HEK293 (cell line): Measurements from ENCODE around the gene PRXL2B.

Source experiments
- CTCF ChIA-PET: fragments of 350-600 bp; formaldehyde crosslinking; extraction: SDS; loops from one replicate; lab custom pipeline; 2021; ENCODE audit warnings: antibody characterized with exemption; lab: Yijun Ruan, JAX
- POLR2A ChIA-PET: fragments of 300-600 bp; formaldehyde crosslinking; extraction: SDS; loops from one replicate; lab custom pipeline; 2020; ENCODE audit warnings: antibody characterized with exemption, inconsistent platforms; lab: Yijun Ruan, JAX
- H3K27ac ChIP-seq: fragments of 200-500 bp; sonication (Bioruptor generic); 2 replicates; pipeline ENCODE4 v1.5.1; 2014; ENCODE audit warnings: low read depth, low read length, control low read depth, inconsistent platforms; ENCODE audit errors: extremely low read depth
- H3K36me3 ChIP-seq, 2 experiments: fragments of 200-500 bp in 1 of 2; sonication (Bioruptor generic) in 1 of 2; 1 replicate in 1 of 2; 2 replicates in 1 of 2; pipeline ENCODE4 v1.5.1; 2014 to 2017; ENCODE audit warnings: inconsistent platforms in 2 of 2, low read length in 2 of 2; ENCODE audit not compliant: control insufficient read depth in 2 of 2, insufficient read depth in 1 of 2
- H3K4me1 ChIP-seq: fragments of 200-500 bp; sonication (Bioruptor generic); 2 replicates; pipeline ENCODE4 v1.5.1; 2014; ENCODE audit warnings: mild to moderate bottlenecking, low read length, inconsistent platforms; ENCODE audit not compliant: control insufficient read depth, insufficient read depth
- H3K4me3 ChIP-seq: 2 replicates; pipeline ENCODE4 v1.5.1; 2011; ENCODE audit warnings: low read depth, mild to moderate bottlenecking, control low read depth, low read length, moderate library complexity
- H3K9me3 ChIP-seq: fragments of 200-500 bp; sonication (Bioruptor generic); 2 replicates; pipeline ENCODE4 v1.5.1; 2014; ENCODE audit warnings: low read depth, low read length, inconsistent platforms; ENCODE audit not compliant: control insufficient read depth, insufficient read depth
- KLF16 ChIP-seq: fragments of 450-650 bp; formaldehyde crosslinking; IDR thresholded peaks from 2 replicates; pipeline ENCODE4 v1.5.1; 2017; ENCODE audit warnings: missing biosample characterization, missing genetic modification characterization
- OSR2 ChIP-seq: fragments of 450-650 bp; formaldehyde crosslinking; IDR thresholded peaks from 2 replicates; pipeline ENCODE4 v1.5.1; 2016; ENCODE audit warnings: missing biosample characterization, missing genetic modification characterization
- RBAK ChIP-seq: fragments of 450-650 bp; formaldehyde crosslinking; IDR thresholded peaks from 2 replicates; pipeline ENCODE4 v1.5.1; 2016; ENCODE audit warnings: missing biosample characterization, missing genetic modification characterization
- SCRT2 ChIP-seq: fragments of 450-650 bp; formaldehyde crosslinking; IDR thresholded peaks from 2 replicates; pipeline ENCODE4 v1.5.1; 2016; ENCODE audit warnings: missing biosample characterization, missing genetic modification characterization
- SP3 ChIP-seq: fragments of 450-650 bp; formaldehyde crosslinking; IDR thresholded peaks from 2 replicates; pipeline ENCODE4 v1.5.1; 2016; ENCODE audit warnings: missing biosample characterization, missing genetic modification characterization
- TSHZ1 ChIP-seq: fragments of 450-650 bp; formaldehyde crosslinking; IDR thresholded peaks from 2 replicates; pipeline ENCODE4 v1.5.1; 2016; ENCODE audit warnings: missing biosample characterization, missing genetic modification characterization, borderline replicate concordance
- ZBTB10 ChIP-seq: fragments of 450-650 bp; formaldehyde crosslinking; IDR thresholded peaks from 2 replicates; pipeline ENCODE4 v1.5.1; 2016; ENCODE audit warnings: missing biosample characterization, missing genetic modification characterization
- ZBTB26 ChIP-seq: fragments of 450-650 bp; formaldehyde crosslinking; optimal IDR thresholded peaks from 2 replicates; pipeline ENCODE3; 2016; ENCODE audit warnings: missing biosample characterization, mild to moderate bottlenecking, missing genetic modification characterization
- ZBTB7A ChIP-seq: fragments of 450-650 bp; formaldehyde crosslinking; IDR thresholded peaks from 2 replicates; pipeline ENCODE4 v1.5.1; 2016; ENCODE audit warnings: low read depth, missing biosample characterization, missing genetic modification characterization
- ZEB2 ChIP-seq: fragments of 450-650 bp; formaldehyde crosslinking; IDR thresholded peaks from 2 replicates; pipeline ENCODE4 v1.5.1; 2016; ENCODE audit warnings: missing biosample characterization, missing genetic modification characterization
- ZFP37 ChIP-seq: fragments of 450-650 bp; formaldehyde crosslinking; IDR thresholded peaks from 2 replicates; pipeline ENCODE4 v1.5.1; 2016; ENCODE audit warnings: missing biosample characterization, missing genetic modification characterization
- ZNF155 ChIP-seq: fragments of 450-650 bp; formaldehyde crosslinking; IDR thresholded peaks from 2 replicates; pipeline ENCODE4 v1.5.1; 2016; ENCODE audit warnings: missing biosample characterization, missing genetic modification characterization
- ZNF24 ChIP-seq: fragments of 450-650 bp; formaldehyde crosslinking; IDR thresholded peaks from 2 replicates; pipeline ENCODE4 v1.5.1; 2016; ENCODE audit warnings: missing biosample characterization, missing genetic modification characterization
- ZNF354C ChIP-seq: fragments of 450-650 bp; formaldehyde crosslinking; IDR thresholded peaks from 2 replicates; pipeline ENCODE4 v1.5.1; 2016; ENCODE audit warnings: missing biosample characterization, missing genetic modification characterization, low read depth, borderline replicate concordance
- ZNF501 ChIP-seq: fragments of 450-650 bp; formaldehyde crosslinking; IDR thresholded peaks from 2 replicates; pipeline ENCODE4 v1.5.1; 2016; ENCODE audit warnings: missing biosample characterization, missing genetic modification characterization
- ZNF555 ChIP-seq: fragments of 450-650 bp; formaldehyde crosslinking; conservative IDR thresholded peaks from 2 replicates; pipeline ENCODE4 v1.5.1; 2017; ENCODE audit warnings: missing biosample characterization, mild to moderate bottlenecking, missing genetic modification characterization, inconsistent platforms
- ZNF561 ChIP-seq: fragments of 450-650 bp; IDR thresholded peaks from 2 replicates; pipeline ENCODE4 v1.5.1; 2018; ENCODE audit warnings: missing biosample characterization, missing genetic modification characterization, borderline replicate concordance
- ZNF629 ChIP-seq: fragments of 450-650 bp; formaldehyde crosslinking; IDR thresholded peaks from 2 replicates; pipeline ENCODE4 v1.5.1; 2017; ENCODE audit warnings: missing biosample characterization, missing genetic modification characterization
- ZNF639 ChIP-seq: fragments of 450-650 bp; formaldehyde crosslinking; IDR thresholded peaks from 2 replicates; pipeline ENCODE4 v1.5.1; 2016; ENCODE audit warnings: missing biosample characterization, missing genetic modification characterization
- ZNF664 ChIP-seq: fragments of 450-650 bp; formaldehyde crosslinking; IDR thresholded peaks from 2 replicates; pipeline ENCODE4 v1.5.1; 2016; ENCODE audit warnings: missing biosample characterization, missing genetic modification characterization
- ZNF707 ChIP-seq: fragments of 450-650 bp; formaldehyde crosslinking; IDR thresholded peaks from 2 replicates; pipeline ENCODE4 v1.5.1; 2016; ENCODE audit warnings: missing biosample characterization, missing genetic modification characterization
- ZNF830 ChIP-seq: fragments of 450-650 bp; IDR thresholded peaks from 2 replicates; pipeline ENCODE4 v1.5.0; 2018; ENCODE audit warnings: missing biosample characterization, missing genetic modification characterization, low read depth, mild to moderate bottlenecking, moderate library complexity

PRXL2B gene

GRCh38 chr1:2545754-2546514 lies 40.6 kb upstream of the PRXL2B start:
- Histone ChIP-seq H3K9me3 (no peaks in the 10 kb centered on the region), H3K36me3 (no peaks in the 10 kb centered on the region), H3K4me3 (peak overlapping the region; percentile 41), H3K27ac (peak overlapping the region; percentile 73; the same call in 1 of the 2 replicates), H3K4me1 (peaks cover 6% of the 10 kb centered on the region)
- ChIA-PET CTCF (interaction anchor here (0.6 to 3.8 kb wide), 4 partner anchors 21 to 139 kb away, joined by 3 to 31 read pairs (median 12); partner anchors contain the start of gene PANK4), POLR2A (interaction anchor here (0.6 to 2.9 kb wide), 18 partner anchors 10 to 641 kb away, joined by 3 to 33 read pairs (median 4); partner anchors contain the start of genes MORN1, PANK4, PEX10 and RER1)
- TF ChIP-seq ZNF639 (tag by site-specific recombination) (no peak), ZBTB26 (tag by site-specific recombination) (no peak), KLF16 (no peak), OSR2 (no peak), ZNF501 (tag by site-specific recombination) (no peak), ZNF24 (tag by site-specific recombination) (no peak), ZNF707 (tag by site-specific recombination) (no peak), RBAK (tag by site-specific recombination) (no peak), ZNF664 (tag by site-specific recombination) (no peak), ZNF629 (no peak), ZNF555 (tag by site-specific recombination) (no peak), ZFP37 (no peak), ZNF354C (tag by site-specific recombination) (no peak), ZNF561 (tag by site-specific recombination) (0 out of 2 replicates have a peak, but pooled peaks have one; percentile 27), ZNF155 (tag by site-specific recombination) (no peak), ZBTB7A (tag by site-specific recombination) (no peak), SCRT2 (tag by site-specific recombination) (peak; percentile 61), ZEB2 (tag by site-specific recombination) (peak; percentile 28; the same call in 1 of the 2 replicates), SP3 (tag by site-specific recombination) (no peak; the same call in 1 of the 2 replicates), ZBTB10 (no peak; the same call in 1 of the 2 replicates), TSHZ1 (tag by site-specific recombination) (no peak), ZNF830 (tag by site-specific recombination) (no peak)
